COR-L47 (cell line): ENCODE results near the gene CD3G.
"Not testable (repeated sequence)": the region's sequence is repeated elsewhere in the genome, so short reads cannot be mapped to it uniquely, and the experiment has no call there.

ENCODE experiments used
- DNase-seq: peaks from one replicate; lab custom pipeline; 2025; lab: John Stamatoyannopoulos, UW

CD3G gene

GRCh38 chr11:118343981-118344515 is at the start of gene CD3G:
Gene CD3G (plus strand): TSS chr11:118344344. CDS start chr11:118344424, 80 bp downstream.
- no peak for DNase-seq

DNA sequence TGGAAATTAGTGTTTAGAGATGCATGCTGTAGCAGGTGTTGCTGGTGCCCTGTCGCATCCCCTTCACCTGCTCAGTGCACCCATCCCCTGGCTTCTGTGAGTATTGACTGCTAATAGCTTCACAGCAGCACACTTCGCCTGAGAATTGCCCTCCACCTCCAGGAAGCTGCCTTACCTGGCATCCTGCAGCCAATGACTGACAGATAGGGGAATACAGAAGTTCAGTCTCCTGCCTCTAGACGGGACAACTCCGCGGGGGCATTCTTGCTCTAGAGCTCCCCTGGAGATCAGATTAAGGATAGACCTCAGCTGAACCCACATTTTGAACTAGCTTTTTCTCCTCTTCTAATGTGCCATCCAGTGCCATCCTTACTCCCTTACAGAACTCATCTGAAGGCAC is 48.9 kb upstream of the CD3G start:
- no peak for DNase-seq

GRCh38 chr11:118295815-118296454 is 48.2 kb upstream of the CD3G start:
- DNase-seq, result no peak

GRCh38 chr11:118301600-118302195 is 42.4 kb upstream of the CD3G start:
- no peak for DNase-seq

GRCh38 chr11:118304227-118304567 is 39.9 kb upstream of the CD3G start:
- no peak for DNase-seq

GRCh38 chr11:118304568-118305248 is 39.4 kb upstream of the CD3G start, which contains the start of gene CD3E:
Gene CD3E (plus strand): TSS chr11:118304730. CDS start chr11:118304953, 223 bp downstream.
- no peak for DNase-seq

DNA sequence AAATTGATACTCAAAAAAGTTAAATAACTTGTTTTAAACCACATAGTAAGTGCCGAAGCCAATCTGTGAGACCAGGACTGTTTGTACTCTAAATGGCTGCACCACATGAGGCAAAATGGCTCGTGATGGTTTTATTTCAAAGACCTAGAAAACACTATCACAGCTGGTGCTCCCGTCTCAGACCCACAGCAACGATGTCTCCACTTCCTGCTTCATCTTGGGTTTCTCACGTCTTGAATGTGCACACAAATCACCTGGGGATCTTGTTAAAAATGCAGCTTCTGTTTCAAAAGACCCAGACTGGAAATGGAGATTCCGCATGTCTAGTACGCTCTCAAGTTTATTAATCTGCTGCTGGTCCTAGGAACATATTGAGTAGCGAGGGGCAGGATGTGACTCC is 38.4 kb upstream of the CD3G start:
- no peak for DNase-seq

DNA sequence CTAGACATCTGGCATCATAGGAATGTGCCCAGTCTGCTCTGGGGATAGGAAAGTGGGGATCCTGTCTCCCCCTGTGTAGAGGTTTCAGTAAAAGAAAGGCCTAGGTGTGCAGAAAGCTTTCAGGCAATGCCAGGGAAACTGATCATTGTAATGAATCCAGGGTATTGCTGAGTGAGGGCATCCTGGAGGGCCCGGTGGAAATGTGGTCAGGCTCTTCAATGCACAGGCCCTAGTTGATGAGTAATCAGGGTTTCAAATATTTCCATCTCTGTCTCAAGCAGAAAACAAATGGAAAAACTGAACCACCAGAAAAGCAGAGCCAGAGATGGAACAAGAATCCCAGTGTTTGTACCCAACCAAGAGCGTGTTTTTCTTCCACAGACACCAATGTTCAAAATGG is 37.6 kb upstream of the CD3G start:
- DNase-seq, result no peak

DNA sequence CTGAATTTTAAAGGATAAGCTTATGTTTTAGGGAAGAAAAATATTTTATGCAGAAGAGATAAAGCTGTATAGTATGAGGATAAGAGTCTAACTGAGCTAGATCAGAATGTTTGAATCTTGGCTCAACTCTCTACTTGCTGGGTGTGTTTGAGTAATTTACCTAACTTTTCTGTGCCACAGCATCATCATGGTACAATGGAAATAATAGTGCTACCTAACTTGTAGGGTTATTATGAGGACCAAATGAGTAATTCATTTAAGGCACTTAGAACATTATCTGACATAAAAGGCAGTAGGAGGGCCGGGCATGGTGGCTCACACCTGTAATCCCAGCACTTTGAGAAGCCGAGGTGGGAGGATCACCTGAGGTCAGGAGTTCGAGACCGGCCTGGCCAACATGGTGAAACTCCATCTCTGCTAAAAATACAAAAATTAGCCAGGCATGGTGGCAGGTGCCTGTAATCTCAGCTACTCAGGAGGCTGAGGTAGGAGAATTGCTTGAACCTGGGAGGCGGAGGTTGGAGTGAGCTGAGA is 35.1 kb upstream of the CD3G start:
- not testable (repeated sequence) for DNase-seq

- DNase-seq, result no peak
Observed at GRCh38 chr11:118310271-118310670, 33.9 kb upstream of the CD3G start.

- DNase-seq, result no peak
Observed at GRCh38 chr11:118310781-118311485, 33.2 kb upstream of the CD3G start.

GRCh38 chr11:118311518-118311917 is 32.6 kb upstream of the CD3G start:
- no peak for DNase-seq

DNA sequence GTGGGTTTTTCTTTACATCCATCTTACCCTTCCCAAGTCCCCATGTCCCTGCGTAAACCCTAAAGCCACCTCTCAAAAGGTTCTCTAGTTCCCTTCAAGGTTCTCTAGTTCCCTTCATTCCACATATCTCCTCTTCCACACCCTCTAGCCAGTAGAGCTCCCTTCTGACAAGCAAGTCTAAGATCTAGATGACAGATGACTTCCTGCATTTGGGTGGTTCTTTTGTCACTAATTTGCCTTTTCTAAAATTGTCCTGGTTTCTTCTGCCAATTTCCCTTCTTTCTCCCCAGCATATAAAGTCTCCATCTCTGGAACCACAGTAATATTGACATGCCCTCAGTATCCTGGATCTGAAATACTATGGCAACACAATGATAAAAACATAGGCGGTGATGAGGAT is 31.8 kb upstream of the CD3G start:
- no peak for DNase-seq

DNA sequence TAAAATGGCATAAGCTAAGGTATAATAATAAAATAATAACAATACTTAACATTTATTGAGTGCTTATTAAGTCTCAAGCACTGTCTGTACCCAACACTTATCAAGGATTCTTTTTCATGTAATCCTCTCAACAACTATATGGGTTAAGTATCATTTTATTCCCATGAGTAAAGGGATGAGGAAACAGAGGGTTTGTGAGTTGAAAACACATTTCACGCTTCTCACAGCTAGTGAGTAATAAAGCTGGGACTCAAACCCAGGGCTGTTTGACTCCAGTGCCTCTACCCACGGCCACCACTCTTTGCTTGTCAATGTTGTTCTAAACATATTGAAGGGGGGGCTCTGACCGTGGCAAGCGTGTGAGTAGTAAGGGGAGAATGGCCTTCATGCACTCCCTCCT is 30.9 kb upstream of the CD3G start:
- DNase-seq, result no peak

GRCh38 chr11:118314988-118315411 is 29.1 kb upstream of the CD3G start:
- DNase-seq, result no peak

- no peak for DNase-seq
Observed at GRCh38 chr11:118318124-118318523, 26.0 kb upstream of the CD3G start.

DNA sequence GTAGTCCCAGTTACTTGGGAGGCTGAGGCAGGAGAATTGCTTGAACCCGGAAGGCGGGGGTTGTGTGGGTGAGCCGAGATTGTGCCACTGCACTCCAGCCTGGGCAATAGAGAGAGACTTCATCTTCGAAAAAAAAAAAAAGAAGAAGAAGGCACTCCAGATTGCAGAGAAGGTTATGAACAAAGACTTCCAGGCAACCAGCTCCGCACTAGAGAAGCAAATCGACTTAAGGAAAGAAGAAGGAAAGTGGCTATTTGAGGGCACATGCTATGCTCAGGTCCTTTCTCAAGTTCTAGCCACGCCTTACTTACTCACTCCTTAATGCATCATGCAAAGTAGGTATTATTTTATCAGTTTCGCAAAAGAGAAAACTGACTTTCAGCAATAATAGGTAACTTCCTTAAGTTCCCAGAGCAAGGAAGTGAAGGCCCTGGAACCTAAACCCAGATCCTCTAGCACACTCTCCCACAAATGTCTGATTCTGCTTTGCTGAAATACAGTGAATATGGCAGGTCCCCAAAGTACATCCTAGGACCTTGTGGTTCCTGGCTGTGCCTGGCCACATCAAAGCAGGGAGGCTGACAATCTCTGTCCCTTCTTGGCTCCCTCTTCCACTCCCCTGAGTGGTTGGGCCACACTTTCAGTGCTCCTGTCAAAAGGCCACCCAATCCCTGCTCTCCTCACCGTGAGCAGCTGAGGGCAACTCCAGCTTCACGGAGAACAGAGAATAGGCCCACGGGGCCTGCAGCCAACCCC is 25.4 kb upstream of the CD3G start:
- no peak for DNase-seq

DNA sequence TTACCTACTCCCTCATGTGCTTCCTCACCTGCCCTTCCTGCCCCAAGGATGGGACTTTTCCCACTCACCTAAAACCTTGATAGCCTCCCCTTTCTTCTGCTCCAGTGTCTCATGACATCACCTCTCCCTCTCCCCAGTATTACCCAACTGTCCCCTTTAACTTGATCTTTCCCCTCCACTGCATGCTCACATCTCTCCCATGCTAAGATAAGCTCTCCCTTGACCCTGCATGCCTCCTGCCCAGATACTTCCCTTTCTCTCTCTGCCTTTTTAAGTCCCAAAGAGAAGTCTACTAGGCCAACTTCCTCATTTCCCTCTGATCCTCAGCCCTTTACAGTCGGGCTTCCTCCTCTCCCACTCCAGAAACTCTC is 24.8 kb upstream of the CD3G start:
- no peak for DNase-seq

GRCh38 chr11:118320515-118320914 is 23.6 kb upstream of the CD3G start:
- no peak for DNase-seq

- no peak for DNase-seq
Observed at GRCh38 chr11:118321386-118322082, 22.6 kb upstream of the CD3G start.

DNA sequence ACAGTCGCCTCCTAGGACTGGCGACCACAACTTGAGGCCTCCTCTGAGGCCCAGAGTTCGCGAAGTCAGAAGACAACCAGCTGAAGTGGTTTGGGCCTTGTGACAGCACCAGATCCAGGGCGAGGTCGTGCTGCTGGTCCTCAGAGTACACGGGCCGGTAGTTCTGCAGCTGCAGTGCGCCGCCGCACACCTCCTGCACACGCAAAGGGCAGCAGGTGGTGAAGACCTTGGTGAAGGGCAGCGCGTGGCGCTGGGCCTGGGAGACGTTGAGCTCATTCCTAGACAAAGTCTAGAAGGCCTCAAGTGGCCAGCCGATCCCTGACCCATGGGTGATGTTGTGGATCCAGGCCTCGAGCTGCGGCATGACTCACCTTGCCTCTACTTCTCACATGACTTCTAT is 21.4 kb upstream of the CD3G start:
- no peak for DNase-seq
